ENCODE data around the gene EPHA6. TPM values are rescaled to one million over a fixed set of nuclear protein-coding genes. Genes with fewer than 3 reads are reported as not detected.

EPHA6 gene
- total and polyA plus RNA-seq, 2 experiments from 2014 or later, result not detected

DNA sequence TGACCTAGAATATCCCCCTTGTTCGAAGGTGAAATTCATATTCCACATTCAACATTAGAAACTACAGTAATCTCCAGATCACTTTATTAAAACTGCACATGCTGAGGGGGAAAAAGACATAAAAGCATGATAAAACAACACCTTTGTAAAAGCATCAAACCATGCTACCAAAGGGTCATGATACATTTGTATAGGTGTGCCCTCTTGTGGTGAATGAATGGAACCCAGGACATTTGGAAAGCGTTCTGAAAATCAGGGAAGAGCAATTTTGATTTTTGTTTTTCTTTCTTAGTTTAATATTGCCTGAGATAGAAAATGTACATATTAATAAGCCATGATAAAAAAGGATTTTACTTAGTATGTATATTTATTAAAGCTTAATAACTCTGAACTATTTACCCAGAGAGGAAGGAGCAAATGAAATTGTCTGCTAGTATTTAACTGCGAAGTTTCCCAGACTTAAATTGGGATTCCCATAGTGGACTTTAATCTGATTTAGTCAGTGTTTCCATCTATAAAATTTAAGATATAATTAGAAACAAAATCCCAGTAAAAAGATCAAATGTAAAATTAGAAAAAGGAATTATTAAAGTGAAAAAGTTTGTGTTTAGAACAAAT is 844.4 kb downstream of the EPHA6 start:
- no peak overlapping the region for H3K4me2 ChIP-seq (ENCODE audit: unreplicated experiment)
- H3K9ac ChIP-seq, result no peak overlapping the region
- TF ChIP-seq EZH2phosphoT487 (IDR thresholded peaks at IDR 0.05; ENCODE audit: insufficient read depth, low read depth), result no peak
- no peak for TF ChIP-seq EZH2 (IDR thresholded peaks at IDR 0.05; ENCODE audit: insufficient read depth, poor library complexity, severe bottlenecking)
- no peaks in the 10 kb centered on the region for H4K20me1 ChIP-seq (ENCODE audit: insufficient read depth)
- no peak overlapping the region for H3K4me3 ChIP-seq
- no peak overlapping the region for H2AFZ ChIP-seq
- no peaks in the 10 kb centered on the region for H3K9me2 ChIP-seq (ENCODE audit: insufficient read depth)
- no peaks in the 10 kb centered on the region for H3K27me3 ChIP-seq (replicated peaks; ENCODE audit: insufficient read depth)
- no peak overlapping the region for H3K27ac ChIP-seq
- in situ Hi-C loops (cut with MboI), result no loop called here
- H3K36me3 ChIP-seq (ENCODE audit: low read depth), result no peaks in the 10 kb centered on the region
- no peaks in the 10 kb centered on the region for H3K4me1 ChIP-seq (ENCODE audit: insufficient read depth)
- no peaks in the 10 kb centered on the region for H3F3A ChIP-seq (ENCODE audit: insufficient read depth)
- no peaks in the 10 kb centered on the region for H3K9me3 ChIP-seq (ENCODE audit: low read depth)
- WGBS, 2 experiments (ENCODE audit: low coverage in 1 of 2, low lambda C conversion rate in 2 of 2, missing lambda C conversion rate in 2 of 2), result 34 to 38% methylated on average over 3 of the region's 3 CpGs
- peak; percentile 58 for DNase-seq
- no peaks in the 10 kb centered on the region for H3K79me2 ChIP-seq (ENCODE audit: insufficient read depth)

DNA sequence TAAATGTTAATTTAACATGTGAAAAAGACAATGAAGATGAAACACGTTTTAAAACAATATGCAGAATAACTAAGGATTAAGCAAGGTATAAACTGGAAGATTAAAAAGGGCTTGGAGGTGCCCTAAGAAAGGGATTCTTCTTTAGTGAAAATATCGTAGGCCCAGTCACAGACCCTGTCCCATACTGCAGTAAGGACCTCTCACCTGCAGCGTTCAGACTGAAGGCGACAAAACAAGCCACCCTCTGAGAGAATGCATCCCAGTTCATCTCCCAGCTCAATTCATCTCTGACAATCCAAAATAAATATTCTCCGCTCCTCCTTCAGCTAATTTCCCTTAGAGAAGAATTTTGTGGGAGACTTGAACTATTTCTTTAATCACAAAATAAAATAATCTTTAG is 847.9 kb downstream of the EPHA6 start:
- in situ Hi-C loops (cut with MboI), result no loop called here
- H3K4me2 ChIP-seq (ENCODE audit: unreplicated experiment), result no peak overlapping the region
- DNase-seq, result no peak
- no peaks in the 10 kb centered on the region for H3F3A ChIP-seq (ENCODE audit: insufficient read depth)
- TF ChIP-seq EZH2phosphoT487 (IDR thresholded peaks at IDR 0.05; ENCODE audit: insufficient read depth, low read depth) (no peak), EZH2 (IDR thresholded peaks at IDR 0.05; ENCODE audit: insufficient read depth, poor library complexity, severe bottlenecking) (no peak)
- H3K4me3 ChIP-seq, result no peak overlapping the region
- no peaks in the 10 kb centered on the region for H3K4me1 ChIP-seq (ENCODE audit: insufficient read depth)
- H3K9me3 ChIP-seq (ENCODE audit: low read depth), result no peaks in the 10 kb centered on the region
- no peaks in the 10 kb centered on the region for H3K27me3 ChIP-seq (replicated peaks; ENCODE audit: insufficient read depth)
- no peak overlapping the region for H2AFZ ChIP-seq
- H3K27ac ChIP-seq, result no peak overlapping the region
- no peaks in the 10 kb centered on the region for H4K20me1 ChIP-seq (ENCODE audit: insufficient read depth)
- 21 to 33% methylated on average over 5 of the region's 5 CpGs for WGBS, 2 experiments (ENCODE audit: low coverage in 1 of 2, low lambda C conversion rate in 2 of 2, missing lambda C conversion rate in 2 of 2)
- no peaks in the 10 kb centered on the region for H3K36me3 ChIP-seq (ENCODE audit: low read depth)
- H3K9ac ChIP-seq, result no peak overlapping the region
- H3K9me2 ChIP-seq (ENCODE audit: insufficient read depth), result no peaks in the 10 kb centered on the region
- H3K79me2 ChIP-seq (ENCODE audit: insufficient read depth), result no peaks in the 10 kb centered on the region

DNA sequence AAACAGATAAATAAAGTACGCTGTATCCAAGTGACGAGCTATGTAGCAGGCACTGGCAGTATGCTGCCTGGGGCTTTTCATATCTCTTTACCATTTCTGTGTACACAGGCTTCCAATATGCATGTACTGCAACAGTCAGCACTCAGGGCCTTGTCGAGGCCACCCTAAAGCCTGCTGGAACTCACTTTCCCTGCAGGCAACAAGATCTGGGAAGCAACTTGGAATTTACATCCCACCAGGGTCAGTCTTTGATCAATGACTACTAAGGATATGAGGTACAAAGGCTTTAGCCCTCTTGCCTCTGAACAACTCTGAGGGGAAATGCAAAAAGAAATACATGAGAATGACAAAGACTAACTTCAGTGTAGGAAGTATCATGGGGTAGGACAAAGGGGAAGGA is 848.4 kb downstream of the EPHA6 start:
- Histone ChIP-seq H3K9me2 (ENCODE audit: insufficient read depth) (no peaks in the 10 kb centered on the region), H2AFZ (no peak overlapping the region), H3K4me1 (ENCODE audit: insufficient read depth) (no peaks in the 10 kb centered on the region), H3K4me3 (no peak overlapping the region), H3K79me2 (ENCODE audit: insufficient read depth) (no peaks in the 10 kb centered on the region), H3K9ac (no peak overlapping the region), H3K27me3 (replicated peaks; ENCODE audit: insufficient read depth) (no peaks in the 10 kb centered on the region), H3K27ac (no peak overlapping the region), H4K20me1 (ENCODE audit: insufficient read depth) (no peaks in the 10 kb centered on the region), H3K9me3 (ENCODE audit: low read depth) (no peaks in the 10 kb centered on the region), H3K4me2 (ENCODE audit: unreplicated experiment) (no peak overlapping the region), H3K36me3 (ENCODE audit: low read depth) (no peaks in the 10 kb centered on the region), H3F3A (ENCODE audit: insufficient read depth) (no peaks in the 10 kb centered on the region)
- DNase-seq, result no peak
- WGBS, 2 experiments (ENCODE audit: low coverage in 1 of 2, low lambda C conversion rate in 2 of 2, missing lambda C conversion rate in 2 of 2), result 41 to 49% methylated on average over 3 of the region's 3 CpGs
- in situ Hi-C loops (cut with MboI), result no loop called here
- TF ChIP-seq EZH2 (IDR thresholded peaks at IDR 0.05; ENCODE audit: insufficient read depth, poor library complexity, severe bottlenecking) (no peak), EZH2phosphoT487 (IDR thresholded peaks at IDR 0.05; ENCODE audit: insufficient read depth, low read depth) (no peak)

DNA sequence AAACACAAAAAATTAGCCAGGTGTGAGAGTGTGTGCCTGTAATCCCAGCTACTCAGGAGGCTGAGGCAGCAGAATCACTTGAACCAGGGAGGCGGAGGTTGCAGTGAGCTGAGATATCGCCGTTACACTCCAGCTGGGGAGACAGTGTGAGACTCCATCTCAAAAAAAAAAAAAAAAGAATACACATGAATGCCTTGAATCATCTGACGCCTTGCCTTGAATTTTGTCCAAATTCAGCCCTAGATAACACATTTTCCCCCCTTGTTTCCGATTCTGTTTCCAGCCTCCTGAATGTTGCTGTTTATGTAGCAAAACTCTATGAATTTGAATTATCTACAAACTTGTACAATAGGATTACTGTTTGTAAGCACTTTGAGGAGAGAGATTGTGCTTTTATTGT is 851.5 kb downstream of the EPHA6 start:
- TF ChIP-seq EZH2 (IDR thresholded peaks at IDR 0.05; ENCODE audit: insufficient read depth, poor library complexity, severe bottlenecking) (no peak), EZH2phosphoT487 (IDR thresholded peaks at IDR 0.05; ENCODE audit: insufficient read depth, low read depth) (no peak)
- H3K9me3 ChIP-seq (ENCODE audit: low read depth), result no peaks in the 10 kb centered on the region
- H3K27ac ChIP-seq, result no peak overlapping the region
- no peak overlapping the region for H3K4me3 ChIP-seq
- H3K9me2 ChIP-seq (ENCODE audit: insufficient read depth), result no peaks in the 10 kb centered on the region
- WGBS, 2 experiments (ENCODE audit: low coverage in 1 of 2, low lambda C conversion rate in 2 of 2, missing lambda C conversion rate in 2 of 2), result 48 to 58% methylated on average over 5 of the region's 5 CpGs
- in situ Hi-C loops (cut with MboI), result no loop called here
- H4K20me1 ChIP-seq (ENCODE audit: insufficient read depth), result no peaks in the 10 kb centered on the region
- no peaks in the 10 kb centered on the region for H3K79me2 ChIP-seq (ENCODE audit: insufficient read depth)
- H2AFZ ChIP-seq, result no peak overlapping the region
- no peaks in the 10 kb centered on the region for H3F3A ChIP-seq (ENCODE audit: insufficient read depth)
- H3K9ac ChIP-seq, result no peak overlapping the region
- no peaks in the 10 kb centered on the region for H3K27me3 ChIP-seq (replicated peaks; ENCODE audit: insufficient read depth)
- H3K36me3 ChIP-seq (ENCODE audit: low read depth), result no peaks in the 10 kb centered on the region
- DNase-seq, result no peak
- H3K4me2 ChIP-seq (ENCODE audit: unreplicated experiment), result no peak overlapping the region
- H3K4me1 ChIP-seq (ENCODE audit: insufficient read depth), result no peaks in the 10 kb centered on the region

DNA sequence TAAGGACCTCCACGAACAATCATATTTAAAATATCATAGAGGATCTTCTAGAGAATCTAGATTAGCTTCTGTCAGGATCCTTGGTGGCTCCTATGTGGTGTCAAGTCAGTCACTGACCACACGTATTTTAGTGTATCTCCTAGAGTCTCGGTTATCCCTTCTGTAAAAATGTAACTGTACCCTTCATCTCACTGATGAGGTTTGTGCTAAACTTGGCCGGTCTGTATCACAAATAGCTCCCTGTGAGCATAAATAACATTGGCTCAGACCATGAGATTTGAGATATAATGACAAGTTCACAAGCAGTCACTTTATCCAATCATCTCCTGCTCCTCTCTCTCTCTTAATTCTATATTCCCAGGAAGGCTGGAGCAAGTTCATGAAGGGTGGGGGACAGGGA is 856.6 kb downstream of the EPHA6 start:
- Histone ChIP-seq H4K20me1 (ENCODE audit: insufficient read depth) (no peaks in the 10 kb centered on the region), H3K9me2 (ENCODE audit: insufficient read depth) (no peaks in the 10 kb centered on the region), H3K9ac (no peak overlapping the region), H3K4me3 (no peak overlapping the region), H2AFZ (no peak overlapping the region), H3K4me1 (ENCODE audit: insufficient read depth) (no peaks in the 10 kb centered on the region), H3K79me2 (ENCODE audit: insufficient read depth) (no peaks in the 10 kb centered on the region), H3K9me3 (ENCODE audit: low read depth) (no peaks in the 10 kb centered on the region), H3F3A (ENCODE audit: insufficient read depth) (no peaks in the 10 kb centered on the region), H3K36me3 (ENCODE audit: low read depth) (no peaks in the 10 kb centered on the region), H3K27ac (no peak overlapping the region), H3K27me3 (replicated peaks; ENCODE audit: insufficient read depth) (no peaks in the 10 kb centered on the region), H3K4me2 (ENCODE audit: unreplicated experiment) (no peak overlapping the region)
- in situ Hi-C loops (cut with MboI), result no loop called here
- 22 to 23% methylated on average over 4 of the region's 4 CpGs for WGBS, 2 experiments (ENCODE audit: low coverage in 1 of 2, low lambda C conversion rate in 2 of 2, missing lambda C conversion rate in 2 of 2)
- no peak for TF ChIP-seq EZH2phosphoT487 (IDR thresholded peaks at IDR 0.05; ENCODE audit: insufficient read depth, low read depth)
- no peak for TF ChIP-seq EZH2 (IDR thresholded peaks at IDR 0.05; ENCODE audit: insufficient read depth, poor library complexity, severe bottlenecking)
- DNase-seq, result no peak

Measured in GM23248 (cell line).